Liver (tissue), 3 donors: ENCODE results near the gene AATK.

ENCODE experiments used
- ATF3 ChIP-seq: IDR thresholded peaks from 2 replicates; pipeline ENCODE4 v1.6.1; 2016; ENCODE audit warnings: antibody characterized with exemption
- CTCF ChIP-seq: fragments of 150-350 bp; IDR thresholded peaks from 2 replicates; pipeline ENCODE4 v1.5.1; 2017; ENCODE audit warnings: improper control_type of control experiment, low read depth, low read length; ENCODE audit not compliant: missing input control
- EGR1 ChIP-seq, 2 donors: IDR thresholded peaks; 2 replicates each; pipeline ENCODE4 v1.6.1; 2016 to 2018; ENCODE audit warnings: antibody characterized with exemption in 2 of 2, low read depth in 2 of 2
- GABPA ChIP-seq, 2 donors: IDR thresholded peaks in 1 of 2; conservative IDR thresholded peaks in 1 of 2; 2 replicates each; pipeline ENCODE4 v1.6.1; 2016; ENCODE audit warnings: antibody characterized with exemption in 2 of 2, mild to moderate bottlenecking in 1 of 2, moderate library complexity in 1 of 2
- JUND ChIP-seq, 2 donors: IDR thresholded peaks; 2 replicates each; pipeline ENCODE4 v1.6.1; 2016; ENCODE audit warnings: antibody characterized with exemption in 2 of 2
- MAX ChIP-seq: IDR thresholded peaks from 2 replicates; pipeline ENCODE4 v1.6.1; 2016; ENCODE audit warnings: antibody characterized with exemption
- RAD21 ChIP-seq, 2 donors: IDR thresholded peaks; 2 replicates each; pipeline ENCODE4 v1.6.1; 2016; ENCODE audit warnings: antibody characterized with exemption in 2 of 2, mild to moderate bottlenecking in 2 of 2
- REST ChIP-seq: IDR thresholded peaks from 2 replicates; pipeline ENCODE4 v1.6.1; 2016; ENCODE audit warnings: antibody characterized with exemption, mild to moderate bottlenecking
- RXRA ChIP-seq, 2 donors: IDR thresholded peaks; 2 replicates each; pipeline ENCODE4 v1.6.1; 2017 to 2018; ENCODE audit warnings: antibody characterized with exemption in 2 of 2, mild to moderate bottlenecking in 1 of 2
- SP1 ChIP-seq: IDR thresholded peaks from 2 replicates; pipeline ENCODE4 v1.6.1; 2018; ENCODE audit warnings: antibody characterized with exemption, mild to moderate bottlenecking
- TAF1 ChIP-seq: conservative IDR thresholded peaks from 2 replicates; pipeline ENCODE4 v1.6.1; 2016; ENCODE audit warnings: antibody characterized with exemption, mild to moderate bottlenecking
- YY1 ChIP-seq: IDR thresholded peaks from 2 replicates; pipeline ENCODE4 v1.6.1; 2016; ENCODE audit warnings: antibody characterized with exemption, mild to moderate bottlenecking
- ZBTB33 ChIP-seq: IDR thresholded peaks from 2 replicates; pipeline ENCODE4 v1.6.1; 2016; ENCODE audit warnings: antibody characterized with exemption
- donor health status: healthy.
- donor health status: healthy.

- no peak for TF ChIP-seq RAD21 (IDR thresholded peaks at IDR 0.05)
- TF ChIP-seq CTCF = no peak
- no peak for TF ChIP-seq EGR1 (IDR thresholded peaks at IDR 0.05; ENCODE audit: low read depth in 2 of 2)
- no peak for TF ChIP-seq ATF3
- TF ChIP-seq GABPA (IDR thresholded peaks at IDR 0.05 in 1 of 2, conservative IDR thresholded peaks at IDR 0.05 in 1 of 2) = no peak
- no peak for TF ChIP-seq TAF1
- TF ChIP-seq JUND (IDR thresholded peaks at IDR 0.05) = no peak
- TF ChIP-seq YY1 = no peak
- no peak for TF ChIP-seq MAX
- TF ChIP-seq ZBTB33 = no peak
- TF ChIP-seq SP1 = no peak
- TF ChIP-seq RXRA (IDR thresholded peaks at IDR 0.05) = no peak
- TF ChIP-seq REST = no peak
Measured at GRCh38 chr17:81158688-81159590, 7.1 kb downstream of the AATK start.
